ENCODE results near the gene MUS81. TPM values are rescaled to one million over a fixed set of nuclear protein-coding genes. Genes with fewer than 3 reads are reported as not detected.

Gene MUS81
- total and polyA plus RNA-seq, 2 experiments from 2014 or later, result 74.3 to 82.7 TPM

DNA sequence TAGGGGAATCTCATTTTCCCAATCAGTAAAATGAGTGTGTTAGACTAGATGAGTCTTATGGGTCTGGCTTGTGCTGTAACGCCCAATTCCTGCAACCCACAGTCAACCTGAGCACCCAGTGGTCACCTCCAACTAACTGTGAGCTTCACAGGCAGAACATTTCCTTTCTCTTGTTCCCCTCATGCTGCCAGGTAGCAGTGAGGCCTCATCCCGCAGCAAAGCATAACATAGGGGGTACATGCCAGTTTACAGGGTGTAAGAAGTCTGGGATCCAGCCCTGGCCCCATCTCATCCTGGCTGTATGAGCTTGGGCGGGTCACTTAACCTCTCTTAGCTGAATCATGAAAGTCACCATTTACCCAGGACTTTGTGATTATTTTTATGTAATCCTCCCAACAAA is 8.7 kb downstream of the MUS81 start:
- Histone ChIP-seq H3K27me3 (no peaks in the 10 kb centered on the region), H3K4me3 (no peak overlapping the region), H3K9me3 (ENCODE audit: low read depth) (no peaks in the 10 kb centered on the region), H3K27ac (no peak overlapping the region), H3K36me3 (peaks cover 43% of the 10 kb centered on the region), H3K4me1 (ENCODE audit: low read depth) (no peaks in the 10 kb centered on the region)
- TF ChIP-seq, protein P1, sequence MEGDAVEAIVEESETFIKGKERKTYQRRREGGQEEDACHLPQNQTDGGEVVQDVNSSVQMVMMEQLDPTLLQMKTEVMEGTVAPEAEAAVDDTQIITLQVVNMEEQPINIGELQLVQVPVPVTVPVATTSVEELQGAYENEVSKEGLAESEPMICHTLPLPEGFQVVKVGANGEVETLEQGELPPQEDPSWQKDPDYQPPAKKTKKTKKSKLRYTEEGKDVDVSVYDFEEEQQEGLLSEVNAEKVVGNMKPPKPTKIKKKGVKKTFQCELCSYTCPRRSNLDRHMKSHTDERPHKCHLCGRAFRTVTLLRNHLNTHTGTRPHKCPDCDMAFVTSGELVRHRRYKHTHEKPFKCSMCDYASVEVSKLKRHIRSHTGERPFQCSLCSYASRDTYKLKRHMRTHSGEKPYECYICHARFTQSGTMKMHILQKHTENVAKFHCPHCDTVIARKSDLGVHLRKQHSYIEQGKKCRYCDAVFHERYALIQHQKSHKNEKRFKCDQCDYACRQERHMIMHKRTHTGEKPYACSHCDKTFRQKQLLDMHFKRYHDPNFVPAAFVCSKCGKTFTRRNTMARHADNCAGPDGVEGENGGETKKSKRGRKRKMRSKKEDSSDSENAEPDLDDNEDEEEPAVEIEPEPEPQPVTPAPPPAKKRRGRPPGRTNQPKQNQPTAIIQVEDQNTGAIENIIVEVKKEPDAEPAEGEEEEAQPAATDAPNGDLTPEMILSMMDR (IDR thresholded peaks at IDR 0.05; ENCODE audit: low read depth, low read length), result no peak
- no peak for DNase-seq (ENCODE audit: low read depth in 1 of 2, low spot score in 1 of 2)

DNA sequence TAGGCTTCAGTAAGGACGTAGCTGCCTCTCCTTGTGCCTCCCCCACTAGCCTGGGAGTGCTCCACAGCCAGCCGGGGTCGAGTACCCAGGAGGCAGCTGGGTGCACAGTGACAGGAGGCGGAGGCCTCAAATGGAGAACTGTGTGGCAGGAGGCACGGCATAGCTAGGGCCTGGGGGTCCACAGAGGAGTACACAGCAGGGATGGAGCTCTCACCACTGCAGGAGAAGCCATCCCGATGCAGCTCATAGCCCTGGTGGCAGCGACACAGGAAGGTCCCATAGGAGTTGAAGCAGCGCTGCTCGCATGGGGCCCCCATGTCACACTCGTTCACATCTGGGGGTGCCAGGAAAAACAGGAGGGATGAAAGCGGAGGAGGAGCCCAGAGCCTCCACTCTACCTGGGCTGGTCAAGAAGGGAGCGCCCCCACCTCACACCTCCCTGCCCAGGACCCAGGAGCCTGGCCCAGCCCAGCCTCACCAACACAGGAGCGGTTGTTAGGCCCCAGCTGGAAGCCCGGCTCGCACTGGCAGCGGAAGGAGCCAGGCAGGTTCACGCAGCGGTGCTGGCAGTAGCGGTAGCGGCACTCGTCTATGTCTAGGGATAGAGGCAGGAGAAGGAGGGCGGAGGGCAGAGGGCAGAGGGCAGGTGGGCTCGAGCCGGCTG is 9.5 kb downstream of the MUS81 start:
- H3K9me3 ChIP-seq (ENCODE audit: low read depth), result no peaks in the 10 kb centered on the region
- TF ChIP-seq, protein P1 (IDR thresholded peaks at IDR 0.05; ENCODE audit: low read depth, low read length), result no peak
- peaks cover 35% of the 10 kb centered on the region for H3K36me3 ChIP-seq
- no peak overlapping the region for H3K27ac ChIP-seq
- H3K4me1 ChIP-seq (ENCODE audit: low read depth), result no peaks in the 10 kb centered on the region
- H3K4me3 ChIP-seq, result no peak overlapping the region
- no peaks in the 10 kb centered on the region for H3K27me3 ChIP-seq
- DNase-seq (ENCODE audit: low read depth in 1 of 2, low spot score in 1 of 2), result no peak

DNA sequence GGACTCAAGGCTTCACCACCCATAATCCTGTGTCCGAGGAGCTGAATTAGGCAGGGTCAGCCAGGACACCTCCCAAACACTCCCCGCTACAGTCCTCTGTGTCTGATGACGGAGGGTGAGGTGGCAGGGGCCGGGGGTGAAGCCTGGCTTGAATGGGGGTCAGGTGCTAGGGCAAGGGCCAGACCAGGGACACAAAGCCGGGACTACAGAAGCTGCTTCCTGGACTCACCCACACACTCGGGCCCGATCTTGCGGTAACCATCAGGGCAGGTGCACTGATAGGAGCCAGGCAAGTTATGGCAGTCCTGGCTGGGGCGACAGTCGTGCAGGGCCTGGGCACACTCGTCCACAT is 10.1 kb downstream of the MUS81 start:
- DNase-seq (ENCODE audit: low read depth in 1 of 2, low spot score in 1 of 2), result no peak
- Histone ChIP-seq H3K27ac (no peak overlapping the region), H3K36me3 (peaks cover 29% of the 10 kb centered on the region), H3K4me1 (ENCODE audit: low read depth) (no peaks in the 10 kb centered on the region), H3K9me3 (ENCODE audit: low read depth) (no peaks in the 10 kb centered on the region), H3K27me3 (no peaks in the 10 kb centered on the region), H3K4me3 (no peak overlapping the region)
- TF ChIP-seq, protein P1 (IDR thresholded peaks at IDR 0.05; ENCODE audit: low read depth, low read length), result no peak

DNA sequence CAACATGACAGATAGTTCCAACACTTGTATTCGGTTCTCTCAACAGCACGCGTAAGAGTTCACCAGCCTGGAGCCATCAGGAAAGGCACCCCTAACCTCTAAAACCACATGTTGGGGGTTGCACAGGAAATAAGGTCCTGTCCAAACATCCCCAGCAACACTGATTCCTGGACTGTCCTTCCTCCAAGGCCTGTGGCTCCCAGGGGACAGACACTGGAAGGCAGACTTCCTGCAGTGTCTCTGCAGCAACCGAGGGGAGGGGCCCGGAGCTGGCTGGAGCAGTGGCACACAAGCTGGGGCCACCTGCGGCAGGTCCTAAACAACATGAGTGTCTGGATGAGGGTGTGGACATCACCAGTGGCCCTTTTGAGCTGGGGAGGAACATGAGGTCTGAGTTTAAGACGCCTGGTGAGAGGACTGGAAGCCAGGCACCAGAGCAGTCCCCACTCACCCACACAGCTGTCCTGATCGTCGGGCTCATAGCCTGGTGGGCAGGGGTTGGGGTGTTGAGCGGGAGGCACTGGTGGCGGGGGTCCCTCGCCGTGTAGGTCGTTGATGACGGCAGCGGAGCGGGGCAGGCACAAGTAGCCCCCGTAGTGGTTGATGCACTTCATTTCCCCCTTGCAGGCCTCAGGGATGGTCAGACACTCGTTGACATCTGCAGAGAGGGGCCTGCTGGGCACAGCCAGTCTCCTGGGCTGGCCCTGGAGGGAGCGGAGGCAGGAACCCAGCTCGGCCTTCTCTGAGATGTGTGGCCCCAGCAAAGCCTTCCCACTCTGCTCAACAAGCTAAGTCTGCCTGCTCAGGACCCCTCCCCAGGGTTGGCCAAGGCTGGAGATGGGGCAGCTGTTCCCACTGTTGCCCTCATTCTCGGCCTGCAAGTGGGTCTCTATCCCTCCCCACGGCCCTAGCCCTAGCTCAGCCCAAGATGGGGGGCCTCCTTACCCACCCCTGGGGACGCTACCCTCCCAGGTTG is 10.8 kb downstream of the MUS81 start:
- DNase-seq (ENCODE audit: low read depth in 1 of 2, low spot score in 1 of 2), result no peak
- H3K27me3 ChIP-seq, result no peaks in the 10 kb centered on the region
- H3K4me3 ChIP-seq, result peak overlapping the region; percentile 95
- no peaks in the 10 kb centered on the region for H3K4me1 ChIP-seq (ENCODE audit: low read depth)
- TF ChIP-seq, protein P1 (IDR thresholded peaks at IDR 0.05; ENCODE audit: low read depth, low read length), result no peak
- peak overlapping the region; percentile 97 for H3K27ac ChIP-seq
- peaks cover 22% of the 10 kb centered on the region for H3K36me3 ChIP-seq
- H3K9me3 ChIP-seq (ENCODE audit: low read depth), result no peaks in the 10 kb centered on the region

DNA sequence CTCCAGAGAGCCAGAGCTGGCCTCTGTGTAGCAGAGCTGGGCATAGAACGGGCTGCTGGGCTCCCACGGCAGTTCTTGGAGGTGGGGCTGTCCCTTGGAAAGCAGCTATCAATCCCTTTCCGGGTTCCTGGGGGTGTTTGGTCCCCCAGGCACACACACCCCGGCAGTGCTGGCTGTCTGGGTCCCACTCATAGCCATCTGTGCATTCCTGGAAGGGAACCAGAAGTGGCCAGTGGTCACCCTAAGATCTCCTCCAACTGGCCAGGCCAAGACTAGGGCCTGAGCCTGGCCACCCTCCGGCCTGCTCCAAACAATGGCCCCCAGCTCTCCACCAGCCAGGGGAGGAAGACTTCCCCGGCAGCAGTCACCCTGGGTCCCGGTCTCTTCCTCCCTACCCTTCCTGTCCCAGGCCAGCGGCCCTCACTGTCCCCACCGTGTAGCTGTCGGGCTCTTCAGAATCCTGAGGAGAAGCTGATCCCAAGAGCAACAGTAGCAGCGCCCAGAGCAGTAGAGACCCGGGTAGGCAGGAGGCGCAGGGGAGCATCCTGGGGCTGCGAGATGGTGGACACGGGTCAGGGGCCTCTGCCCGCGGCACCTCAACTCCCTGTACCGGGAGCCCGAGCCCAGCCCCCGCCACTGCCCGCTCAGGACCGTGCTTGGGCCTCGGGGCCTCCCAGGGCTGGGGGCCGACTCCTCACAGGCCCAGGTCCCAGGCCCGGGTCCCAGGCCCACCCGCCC is 11.7 kb downstream of the MUS81 start:
- H3K27me3 ChIP-seq, result no peaks in the 10 kb centered on the region
- peaks cover 14% of the 10 kb centered on the region for H3K36me3 ChIP-seq
- DNase-seq (ENCODE audit: low read depth in 1 of 2, low spot score in 1 of 2), result peak; percentile 47 to 61
- peak overlapping the region; percentile 97 for H3K27ac ChIP-seq
- peak overlapping the region; percentile 95 for H3K4me3 ChIP-seq
- H3K9me3 ChIP-seq (ENCODE audit: low read depth), result no peaks in the 10 kb centered on the region
- no peaks in the 10 kb centered on the region for H3K4me1 ChIP-seq (ENCODE audit: low read depth)
- TF ChIP-seq, protein P1 (IDR thresholded peaks at IDR 0.05; ENCODE audit: low read depth, low read length), result peak; percentile 32
